HepG2 (cell line): Measurements from ENCODE around the gene ATP4B. TPM values are rescaled to one million over a fixed set of nuclear protein-coding genes. Genes with fewer than 3 reads are reported as not detected.

ENCODE experiments used
- ATAC-seq: fragments of 200-7000 bp; cut with Tn5 transposase; 3 replicates; pipeline ENCODE4 v1.9.1; 2020; ENCODE audit warnings: mild to moderate bottlenecking, moderate library complexity
- BruUV-seq: library from RNA; stranded (reverse); fragments of 400-500 nt; replicated peaks from 2 replicates; lab custom pipeline; 2021; lab: Mats Ljungman, UMichigan
- CTCF ChIA-PET: fragments of 300-600 bp; formaldehyde crosslinking; extraction: SDS; loops from one replicate; lab custom pipeline; 2021; ENCODE audit warnings: low total read pairs, inconsistent platforms, low intra/inter-chr PET ratio; lab: Yijun Ruan, JAX
- POLR2A ChIA-PET: fragments of 350-600 bp; sonication (Branson Sonifier 250); formaldehyde crosslinking; loops from one replicate; lab custom pipeline; 2020; ENCODE audit warnings: antibody characterized with exemption, inconsistent platforms; lab: Yijun Ruan, JAX
- DNase-seq: peaks from one replicate; pipeline ENCODE4 v3.0.0-alpha.2; 2015; ENCODE audit warnings: low spot score
- FAIRE-seq: peaks from 3 replicates; lab custom pipeline; 2011; peaks lifted over from hg19 to GRCh38; lab: Jason Lieb, UNC
- H2AFZ ChIP-seq: one replicate; pipeline ENCODE4 v1.6.1; 2011; ENCODE audit warnings: low read length, inconsistent platforms
- H3K27ac ChIP-seq: fragments of 300-600 bp; 3 replicates; pipeline ENCODE4 v1.8.0; 2011; ENCODE audit warnings: mixed run types, mild to moderate bottlenecking, mixed read lengths, low read length, inconsistent platforms; ENCODE audit not compliant: insufficient read depth; ENCODE audit errors: extremely low read length
- H3K27me3 ChIP-seq, 2 experiments: fragments of 200-600 bp in 1 of 2; 2 replicates in 1 of 2; 3 replicates in 1 of 2; pipeline versions ENCODE4 v1.6.0 to v1.8.0; 2011; ENCODE audit warnings: low read length in 2 of 2, mild to moderate bottlenecking in 2 of 2, moderate library complexity in 2 of 2, inconsistent platforms in 1 of 2; ENCODE audit not compliant: insufficient read depth in 2 of 2, control insufficient read depth in 1 of 2
- H3K36me3 ChIP-seq, 2 experiments: fragments of 200-600 bp in 1 of 2; replicated peaks in 1 of 2; 2 replicates in 1 of 2; 3 replicates in 1 of 2; pipeline versions ENCODE4 v1.5.1 to v1.8.0; 2011; ENCODE audit warnings: low read length in 2 of 2, inconsistent platforms in 1 of 2; ENCODE audit not compliant: insufficient read depth in 2 of 2, control insufficient read depth in 1 of 2
- H3K4me1 ChIP-seq: 2 replicates; pipeline ENCODE4 v1.5.1; 2012; ENCODE audit warnings: low read length, inconsistent platforms; ENCODE audit not compliant: insufficient read depth
- H3K4me2 ChIP-seq: 2 replicates; pipeline ENCODE4 v1.6.0; 2011; ENCODE audit warnings: low read depth, low read length, inconsistent platforms
- H3K4me3 ChIP-seq, 3 experiments: fragments of 200-600 bp in 1 of 3; sonication (generic), shearing (Covaris generic) in 1 of 3; replicated peaks in 1 of 3; 2 replicates each; pipeline ENCODE4 v1.5.1; 2011 to 2016; ENCODE audit warnings: low read length in 3 of 3, inconsistent platforms in 2 of 3, low read depth in 2 of 3, mild to moderate bottlenecking in 2 of 3, control low read depth in 1 of 3, mixed read lengths in 1 of 3; ENCODE audit not compliant: insufficient read depth in 1 of 3
- H3K79me2 ChIP-seq: one replicate; pipeline ENCODE4 v1.6.1; 2011; ENCODE audit warnings: low read length, inconsistent platforms; ENCODE audit not compliant: insufficient read depth
- H3K9ac ChIP-seq: 2 replicates; pipeline ENCODE4 v1.6.0; 2011; ENCODE audit warnings: mild to moderate bottlenecking, low read depth, low read length, inconsistent platforms; ENCODE audit not compliant: insufficient read depth
- H3K9me3 ChIP-seq: 2 replicates; pipeline ENCODE4 v1.5.1; 2012; ENCODE audit warnings: mild to moderate bottlenecking, low read length
- H4K20me1 ChIP-seq: 2 replicates; pipeline ENCODE4 v1.6.0; 2011; ENCODE audit warnings: inconsistent platforms, mild to moderate bottlenecking, low read length, moderate library complexity; ENCODE audit not compliant: insufficient read depth
- ARID4A ChIP-seq: sonication (generic); formaldehyde crosslinking; IDR thresholded peaks from 2 replicates; pipeline ENCODE4 v1.5.0; 2020; ENCODE audit warnings: mild to moderate bottlenecking, missing genetic modification reagents, borderline replicate concordance
- GTF3A ChIP-seq: sonication (generic); formaldehyde crosslinking; conservative IDR thresholded peaks from 2 replicates; pipeline ENCODE4 v1.4.0; 2020; ENCODE audit warnings: mild to moderate bottlenecking, missing genetic modification reagents
- HOXA5 ChIP-seq: sonication (generic); formaldehyde crosslinking; IDR thresholded peaks from 2 replicates; pipeline ENCODE4 v1.4.0; 2020; ENCODE audit warnings: missing genetic modification reagents
- JDP2 ChIP-seq: sonication (generic); formaldehyde crosslinking; IDR thresholded peaks from 2 replicates; pipeline ENCODE4 v1.8.1; 2022; ENCODE audit warnings: missing genetic modification reagents, borderline replicate concordance
- KAT2B ChIP-seq: fragments of 150-350 bp; IDR thresholded peaks from 2 replicates; pipeline ENCODE4 v1.6.1; 2014; ENCODE audit warnings: low read depth, low read length, borderline replicate concordance
- KLF15 ChIP-seq: sonication (generic); formaldehyde crosslinking; IDR thresholded peaks from 2 replicates; pipeline ENCODE4 v1.8.1; 2023; ENCODE audit warnings: borderline replicate concordance, mild to moderate bottlenecking, inconsistent platforms, missing genetic modification reagents, mixed read lengths
- MED1 ChIP-seq: sonication (generic); formaldehyde crosslinking; IDR thresholded peaks from 2 replicates; pipeline ENCODE4 v1.4.0; 2020; ENCODE audit warnings: missing genetic modification reagents
- MLXIP ChIP-seq: sonication (generic); formaldehyde crosslinking; IDR thresholded peaks from 2 replicates; pipeline ENCODE4 v1.9.0; 2021; ENCODE audit warnings: missing genetic modification reagents, borderline replicate concordance
- NCOA1 ChIP-seq: sonication (generic); formaldehyde crosslinking; IDR thresholded peaks from 2 replicates; pipeline ENCODE4 v1.9.0; 2021; ENCODE audit warnings: missing genetic modification reagents
- NFE2 ChIP-seq: sonication (generic); formaldehyde crosslinking; IDR thresholded peaks from 2 replicates; pipeline ENCODE4 v1.4.0; 2020; ENCODE audit warnings: missing genetic modification reagents
- RBFOX2 ChIP-seq: fragments of 200-400 bp; formaldehyde crosslinking; IDR thresholded peaks from 2 replicates; pipeline ENCODE4 v1.6.1; 2017; ENCODE audit warnings: low read depth, mild to moderate bottlenecking, low read length
- TEAD3 ChIP-seq: optimal IDR thresholded peaks from 2 replicates; pipeline ENCODE3; 2016; ENCODE audit warnings: borderline replicate concordance
- ZNF691 ChIP-seq: sonication (generic); formaldehyde crosslinking; IDR thresholded peaks from 2 replicates; pipeline ENCODE4 v1.4.0; 2020; ENCODE audit warnings: missing genetic modification reagents, low read depth, mild to moderate bottlenecking, borderline replicate concordance
- ZNF775 ChIP-seq: sonication (generic); formaldehyde crosslinking; IDR thresholded peaks from 2 replicates; pipeline ENCODE4 v1.4.0; 2020; ENCODE audit warnings: missing genetic modification reagents, mild to moderate bottlenecking, moderate library complexity, borderline replicate concordance
- WGBS: methylation state at CpG from one replicate; pipeline ENCODE4 v1.1.6; 2017; ENCODE audit warnings: low lambda C conversion rate; 5-methylcytosine and 5-hydroxymethylcytosine counted together
- in situ Hi-C: cut with HindIII; loops from 2 replicates; pipeline ENCODE4 v1.10.0; 2017; ENCODE audit warnings: low pct_unique_long_range_greater_than_20kb; ENCODE audit not compliant: extremely low pct_ligation_motif_present
- intact Hi-C: fragments of 100-400 bp; cut with micrococcal nuclease; formaldehyde crosslinking; loops from one replicate; pipeline ENCODE4 v1.10.0; 2022; ENCODE audit not compliant: unreplicated experiment
- polyA plus RNA-seq, 8 experiments: library from polyadenylated mRNA; depleted of rRNA in 3 of 8; stranded (reverse) in 7 of 8; unstranded in 1 of 8; fragments of >200 nt; fragmentation: Illumina TruSeq in 4 of 8; extraction: Trizol in 4 of 8; gene quantifications; 2 replicates each; pipeline versions ENCODE4 v1.2.1 to v1.2.3, GENCODE V29; 2011 to 2016; ENCODE audit warnings: low read depth in 4 of 8, missing spikeins in 1 of 8, mixed read lengths in 1 of 8; ENCODE audit not compliant: insufficient read depth in 1 of 8
- total RNA-seq, 5 experiments: library from RNA; depleted of rRNA; stranded (reverse); fragments of >200 nt; fragmentation: Illumina TruSeq; extraction: Trizol; gene quantifications; 2 replicates each; pipeline ENCODE4 v1.2.3, GENCODE V29; 2016; ENCODE audit warnings: low read depth in 1 of 5

Gene ATP4B
- total and polyA plus RNA-seq, 2 of the 13 experiments (the other 11 are each of a cell fraction or from before 2014, with no cell fraction given): not detected

GRCh38 chr13:113611996-113612395 is 46.0 kb downstream of the ATP4B start:
- POLR2A ChIA-PET: no interaction called here
- Histone ChIP-seq H3K9me3 (no peaks in the 10 kb centered on the region), H3K9ac (no peak overlapping the region), H3K4me3 (no peak overlapping the region), H3K79me2 (peaks cover 73% of the 10 kb centered on the region), H2AFZ (no peak overlapping the region), H3K27ac (no peak overlapping the region), H3K4me1 (peaks cover 13% of the 10 kb centered on the region), H3K27me3 (no peaks in the 10 kb centered on the region), H3K4me2 (no peak overlapping the region), H3K36me3 (peaks cover 7 to 59% of the 10 kb centered on the region in 2 experiments), H4K20me1 (peaks cover 7% of the 10 kb centered on the region)
- no peak for FAIRE-seq
- no peak for ATAC-seq
- in situ Hi-C loops: no loop called here
- CTCF ChIA-PET: no interaction called here
- BruUV-seq: no TSS peak
- DNase-seq: no peak
- intact Hi-C loops: no loop called here
- WGBS: 96% methylated on average over 4 of the region's 5 CpGs
- TF ChIP-seq KAT2B: no peak
- TF ChIP-seq HOXA5 (CRISPR knock-in tag): no peak
- no peak for TF ChIP-seq NFE2 (CRISPR knock-in tag)
- no peak for TF ChIP-seq GTF3A (CRISPR knock-in tag)
- no peak for TF ChIP-seq JDP2 (CRISPR knock-in tag)
- no peak for TF ChIP-seq MLXIP (CRISPR knock-in tag)
- TF ChIP-seq RBFOX2: no peak
- no peak for TF ChIP-seq NCOA1 (CRISPR knock-in tag)
- TF ChIP-seq MED1 (CRISPR knock-in tag): no peak
- no peak for TF ChIP-seq KLF15 (CRISPR knock-in tag)
- TF ChIP-seq TEAD3: no peak
- no peak for TF ChIP-seq ZNF691
- no peak for TF ChIP-seq ARID4A
- TF ChIP-seq ZNF775 (CRISPR knock-in tag): no peak
